ENCODE data around the gene CEP290.

Gene CEP290, protein sequence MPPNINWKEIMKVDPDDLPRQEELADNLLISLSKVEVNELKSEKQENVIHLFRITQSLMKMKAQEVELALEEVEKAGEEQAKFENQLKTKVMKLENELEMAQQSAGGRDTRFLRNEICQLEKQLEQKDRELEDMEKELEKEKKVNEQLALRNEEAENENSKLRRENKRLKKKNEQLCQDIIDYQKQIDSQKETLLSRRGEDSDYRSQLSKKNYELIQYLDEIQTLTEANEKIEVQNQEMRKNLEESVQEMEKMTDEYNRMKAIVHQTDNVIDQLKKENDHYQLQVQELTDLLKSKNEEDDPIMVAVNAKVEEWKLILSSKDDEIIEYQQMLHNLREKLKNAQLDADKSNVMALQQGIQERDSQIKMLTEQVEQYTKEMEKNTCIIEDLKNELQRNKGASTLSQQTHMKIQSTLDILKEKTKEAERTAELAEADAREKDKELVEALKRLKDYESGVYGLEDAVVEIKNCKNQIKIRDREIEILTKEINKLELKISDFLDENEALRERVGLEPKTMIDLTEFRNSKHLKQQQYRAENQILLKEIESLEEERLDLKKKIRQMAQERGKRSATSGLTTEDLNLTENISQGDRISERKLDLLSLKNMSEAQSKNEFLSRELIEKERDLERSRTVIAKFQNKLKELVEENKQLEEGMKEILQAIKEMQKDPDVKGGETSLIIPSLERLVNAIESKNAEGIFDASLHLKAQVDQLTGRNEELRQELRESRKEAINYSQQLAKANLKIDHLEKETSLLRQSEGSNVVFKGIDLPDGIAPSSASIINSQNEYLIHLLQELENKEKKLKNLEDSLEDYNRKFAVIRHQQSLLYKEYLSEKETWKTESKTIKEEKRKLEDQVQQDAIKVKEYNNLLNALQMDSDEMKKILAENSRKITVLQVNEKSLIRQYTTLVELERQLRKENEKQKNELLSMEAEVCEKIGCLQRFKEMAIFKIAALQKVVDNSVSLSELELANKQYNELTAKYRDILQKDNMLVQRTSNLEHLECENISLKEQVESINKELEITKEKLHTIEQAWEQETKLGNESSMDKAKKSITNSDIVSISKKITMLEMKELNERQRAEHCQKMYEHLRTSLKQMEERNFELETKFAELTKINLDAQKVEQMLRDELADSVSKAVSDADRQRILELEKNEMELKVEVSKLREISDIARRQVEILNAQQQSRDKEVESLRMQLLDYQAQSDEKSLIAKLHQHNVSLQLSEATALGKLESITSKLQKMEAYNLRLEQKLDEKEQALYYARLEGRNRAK (N-terminal part only)

DNA sequence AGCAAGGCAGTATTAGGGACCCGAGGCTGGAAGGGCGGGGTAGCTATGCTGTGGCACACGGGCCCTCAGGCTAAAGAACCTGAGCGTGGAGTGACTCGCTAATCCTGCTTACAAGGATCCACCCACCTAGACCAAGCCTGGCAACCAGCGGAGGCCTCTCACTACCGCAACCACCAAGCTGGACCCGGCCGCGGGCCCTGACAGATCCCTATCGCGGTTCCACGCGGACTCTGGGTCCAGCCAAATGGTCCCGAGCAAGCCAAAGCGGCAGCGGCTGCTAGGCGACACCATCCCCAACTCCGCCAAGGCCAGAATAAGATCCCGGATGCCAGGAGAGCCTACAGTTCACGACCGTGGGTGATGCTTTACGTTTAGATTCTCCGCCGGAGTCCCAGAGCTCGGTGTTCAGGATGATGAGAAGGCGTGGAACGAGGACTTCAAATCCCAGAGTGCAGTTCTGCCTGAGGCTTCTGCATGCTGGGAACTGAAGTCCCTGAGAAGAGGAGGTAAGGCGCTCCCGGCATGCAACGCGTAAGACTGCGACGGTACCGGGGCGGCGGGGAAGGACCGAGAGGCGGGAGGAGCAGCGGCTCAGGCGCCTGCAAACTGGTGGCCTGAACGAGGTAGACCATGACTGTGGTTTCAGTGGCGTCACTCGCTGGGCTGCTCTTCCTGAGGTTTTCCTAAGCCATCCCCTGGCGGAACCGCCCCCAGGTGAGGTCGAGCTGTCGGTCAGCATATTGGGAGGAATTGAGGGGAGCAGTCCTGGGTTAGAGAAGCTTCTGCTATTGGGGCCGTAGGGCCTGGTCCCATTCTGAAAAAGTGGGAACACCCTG is at the start of gene CEP290, which contains the start of gene TMTC3:
TSS of gene CEP290 (minus strand) at position 315 of the 836 bp plus-strand sequence. CDS start 781 bp downstream, outside the sequence.
TSS of gene TMTC3 (plus strand) at position 534 of the 836 bp plus-strand sequence. CDS start 6,009 bp downstream, outside the sequence.
- DNase-seq = peak; percentile 87 to 91

DNA sequence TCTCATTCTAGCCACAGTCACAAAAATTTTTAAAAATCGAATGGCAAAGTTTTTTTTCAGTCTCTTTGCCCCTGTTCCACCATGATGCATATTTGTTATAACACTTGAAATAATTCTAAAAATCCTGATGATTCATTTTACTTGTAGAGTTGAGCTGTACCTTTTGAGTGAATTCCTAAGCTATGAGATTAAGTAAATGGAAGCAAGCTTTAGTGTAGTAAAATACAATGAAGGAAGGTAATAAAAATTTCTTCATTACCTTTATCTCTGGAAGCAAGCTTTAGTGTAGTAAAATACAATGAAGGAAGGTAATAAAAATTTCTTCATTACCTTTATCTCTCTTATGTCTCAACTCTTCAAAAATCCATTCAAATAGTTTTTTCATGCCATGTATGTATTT is 46.3 kb upstream of the CEP290 start:
- DNase-seq = no peak

DNA sequence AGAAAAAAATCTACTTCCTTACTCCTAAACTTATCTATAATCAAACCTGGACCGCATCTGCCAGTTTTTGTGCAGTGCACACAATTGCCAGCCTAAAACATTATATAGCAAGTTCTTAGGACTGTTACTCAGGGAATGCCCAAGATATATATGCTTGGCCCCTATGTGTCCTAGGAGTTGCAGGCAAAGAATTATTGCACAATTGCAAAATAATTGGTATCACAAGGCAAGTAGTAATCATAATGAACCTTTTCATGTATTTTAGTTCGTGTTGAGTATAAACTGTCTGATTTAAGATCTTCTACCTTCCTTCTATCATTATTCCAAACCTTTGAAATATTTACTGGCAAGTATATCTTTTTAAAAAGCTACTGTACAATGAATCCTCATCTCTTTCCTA is 45.7 kb upstream of the CEP290 start:
- DNase-seq = no peak

DNA sequence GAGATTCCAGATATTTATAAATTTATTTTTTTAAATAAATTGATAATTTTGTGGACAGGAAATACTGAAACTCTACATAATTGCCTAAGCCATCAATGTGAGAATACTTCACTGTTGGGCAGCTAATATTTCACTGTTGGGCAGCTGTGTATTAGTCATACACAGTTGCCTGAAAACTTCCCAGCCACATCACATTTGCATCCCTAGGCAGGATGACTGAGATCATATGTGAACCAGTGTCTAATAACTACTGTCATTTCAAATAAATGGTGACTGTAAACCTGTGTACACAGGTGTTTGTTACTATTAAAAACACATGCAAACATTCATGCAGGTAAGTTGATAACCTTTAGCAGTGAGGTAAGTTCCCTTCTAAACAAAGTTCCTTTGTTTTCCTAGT is 44.1 kb upstream of the CEP290 start:
- no peak for DNase-seq

DNA sequence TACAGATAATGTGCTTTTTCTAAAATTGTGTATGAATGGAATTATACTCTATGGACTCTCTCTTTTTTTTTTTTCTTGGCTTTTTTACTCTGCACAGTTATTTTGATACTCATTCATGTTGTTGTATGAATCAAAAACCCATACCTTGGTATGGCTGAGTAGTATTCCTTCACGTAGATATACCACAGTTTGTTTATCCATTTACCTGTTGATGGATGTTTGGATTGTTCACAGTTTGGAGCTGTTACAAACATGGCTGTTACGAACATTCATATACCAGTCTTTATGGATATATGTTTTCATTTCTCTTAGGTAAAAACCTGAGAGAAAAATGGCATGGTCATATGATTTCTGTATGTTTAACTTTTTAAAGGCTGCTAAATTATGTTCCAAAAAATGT is 43.4 kb upstream of the CEP290 start:
- DNase-seq = no peak

DNA sequence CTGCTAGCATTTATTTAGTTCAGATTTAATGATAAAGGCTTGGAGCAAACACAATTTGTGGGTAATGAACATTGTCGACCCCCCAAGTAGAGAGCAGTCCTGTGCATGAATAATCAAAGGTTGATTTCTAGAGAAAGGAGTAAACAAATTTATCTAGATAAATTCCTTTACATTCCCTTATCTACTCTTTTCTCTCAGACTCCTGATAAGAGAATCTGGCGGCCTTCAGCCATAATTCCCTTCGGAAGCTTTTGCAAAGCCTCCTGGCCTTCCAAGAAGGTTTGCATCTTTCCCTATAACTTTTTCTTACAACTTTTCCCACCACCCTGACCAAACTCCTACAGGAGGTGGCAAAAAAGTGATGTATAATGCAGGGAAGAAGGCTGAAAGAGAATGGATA is 42.3 kb upstream of the CEP290 start:
- DNase-seq = no peak

DNA sequence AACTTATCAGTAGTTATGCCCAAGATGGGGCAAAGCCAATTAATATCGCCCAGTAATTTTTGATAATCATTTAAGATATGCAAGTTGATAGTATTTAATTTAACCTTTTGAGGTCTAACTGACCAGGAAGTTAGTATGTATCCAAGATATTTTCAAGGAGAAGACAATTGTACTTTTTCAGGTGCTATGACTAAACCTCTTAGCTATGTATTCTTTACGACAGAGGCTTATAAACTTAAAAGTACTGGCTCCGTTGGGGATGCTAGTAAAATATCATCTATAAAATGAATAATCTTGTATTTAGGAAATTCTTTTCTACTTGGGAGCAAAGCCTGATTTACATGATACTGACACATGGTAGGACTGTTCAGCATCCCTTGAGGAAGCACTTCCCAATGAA is 40.5 kb upstream of the CEP290 start:
- DNase-seq = no peak

DNA sequence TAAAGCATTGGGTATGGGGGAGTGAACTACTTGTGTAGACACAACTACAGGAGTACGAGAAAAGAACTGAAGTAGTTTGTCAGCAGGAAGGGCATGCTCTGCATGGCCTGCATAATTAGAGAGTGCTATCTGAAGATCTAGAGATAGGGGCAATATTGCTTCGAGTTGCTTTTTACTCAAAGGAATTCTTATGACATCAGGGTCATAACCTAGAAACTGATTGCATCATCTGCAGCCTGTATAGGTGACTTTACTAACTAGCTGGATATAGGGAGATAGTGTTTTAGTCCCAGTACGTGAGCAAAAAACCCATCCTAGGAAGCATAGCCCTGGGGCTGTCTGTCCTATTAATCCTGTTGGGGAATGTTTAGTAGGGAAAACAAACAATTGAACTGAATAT is 40.0 kb upstream of the CEP290 start:
- no peak for DNase-seq

DNA sequence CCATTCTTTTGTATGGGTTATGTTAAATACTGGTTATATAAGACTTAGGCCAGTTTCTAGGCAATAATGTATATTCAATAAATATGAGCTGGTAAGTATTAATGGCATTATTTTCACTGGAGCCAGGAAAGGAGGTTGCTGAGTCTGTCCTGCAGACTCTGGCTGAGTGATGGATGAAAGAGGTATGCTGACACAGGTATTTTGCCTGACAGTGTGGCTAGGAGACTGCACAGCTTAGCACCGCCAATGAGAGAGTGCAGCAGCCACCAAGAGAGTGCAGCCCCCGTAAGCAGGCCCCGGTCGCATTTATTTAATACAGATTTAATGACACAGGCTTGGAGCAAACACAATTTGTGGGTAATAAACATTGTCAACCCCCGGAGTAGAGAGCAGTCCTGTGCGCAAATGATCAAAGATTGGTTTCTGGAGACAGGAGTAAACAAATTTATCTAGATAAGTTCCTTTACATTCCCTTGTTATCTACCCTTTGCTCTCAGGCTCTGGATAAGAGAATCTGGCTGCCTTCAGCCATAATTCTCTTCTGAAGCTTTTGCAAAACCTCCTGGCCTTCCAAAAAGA is 37.6 kb upstream of the CEP290 start:
- DNase-seq = no peak

DNA sequence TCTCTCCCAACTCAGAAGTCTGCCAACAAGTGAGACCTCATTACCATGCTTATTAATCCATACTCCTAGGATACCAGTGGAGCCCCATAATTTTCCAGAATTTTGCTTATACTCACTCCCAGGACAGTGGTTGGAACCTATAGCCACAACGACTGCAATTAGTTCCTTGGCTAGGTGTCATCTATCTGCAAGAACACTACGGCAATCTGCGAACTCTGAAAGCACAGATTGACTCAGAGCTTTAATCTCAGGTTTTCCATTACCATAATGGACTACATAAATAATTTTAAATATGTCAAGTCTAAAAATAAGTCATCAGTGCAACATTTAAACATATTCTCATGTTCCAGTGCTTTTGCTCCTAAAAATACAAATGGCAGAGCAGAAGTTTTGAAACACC is 33.7 kb upstream of the CEP290 start:
- DNase-seq = no peak

DNA sequence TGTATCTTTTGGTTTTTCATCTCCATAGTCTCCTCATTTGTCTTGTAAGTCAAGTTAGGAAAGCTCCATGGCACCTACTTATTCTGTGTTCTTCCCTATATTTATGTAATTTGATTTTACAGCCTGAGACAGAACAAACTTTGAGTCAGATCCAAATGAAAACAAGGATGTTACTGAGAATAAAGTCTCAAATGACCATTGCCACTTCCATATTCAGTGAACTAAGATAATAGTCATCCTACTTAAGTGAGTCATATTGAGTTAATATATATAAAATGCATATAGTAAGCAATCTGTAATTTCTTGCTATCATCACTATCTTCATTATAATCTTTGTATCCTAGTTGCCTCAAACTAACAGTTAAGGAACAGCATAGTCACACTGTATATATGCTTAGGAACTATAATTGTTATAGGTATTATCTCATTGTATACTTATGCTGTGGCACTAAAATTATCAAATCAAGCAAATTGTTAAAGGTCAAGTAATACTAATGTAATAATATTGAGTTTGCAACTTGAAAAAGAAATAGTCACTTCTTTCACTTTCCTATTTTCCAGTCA is 31.0 kb upstream of the CEP290 start:
- no peak for DNase-seq

DNA sequence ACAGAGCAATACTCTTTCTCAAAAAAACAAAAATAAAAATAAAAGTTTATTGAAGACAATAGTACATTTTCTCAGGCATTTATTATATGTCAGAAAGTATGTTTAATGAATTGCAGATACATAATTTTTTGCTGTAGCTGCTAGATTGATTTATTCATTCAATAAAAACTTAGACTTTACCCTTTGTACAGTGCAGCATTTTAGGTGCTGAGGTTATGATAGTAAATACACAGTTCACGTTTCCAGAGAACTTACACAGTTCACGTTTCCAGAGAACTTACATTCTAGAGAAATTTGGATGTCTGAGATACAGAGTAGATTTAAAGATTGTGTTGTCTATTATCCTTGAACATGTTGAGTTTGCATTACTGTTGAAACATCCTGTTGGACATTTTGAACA is 25.5 kb upstream of the CEP290 start:
- DNase-seq = no peak

DNA sequence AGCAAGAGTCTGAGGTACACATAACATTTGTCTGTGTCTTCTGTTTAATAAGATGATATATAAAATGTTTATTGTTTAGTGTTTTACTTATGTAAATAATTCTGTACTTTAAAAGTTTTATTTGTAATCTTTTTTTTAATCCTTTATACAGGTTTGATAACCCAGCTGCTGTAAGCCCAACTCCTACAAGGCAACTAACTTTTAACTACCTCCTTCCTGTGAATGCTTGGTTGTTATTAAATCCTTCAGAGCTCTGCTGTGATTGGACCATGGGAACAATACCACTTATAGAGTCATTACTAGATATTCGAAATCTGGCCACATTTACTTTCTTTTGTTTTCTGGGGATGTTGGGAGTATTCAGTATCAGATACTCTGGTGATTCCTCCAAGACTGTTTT is 24.3 kb upstream of the CEP290 start:
- no peak for DNase-seq

DNA sequence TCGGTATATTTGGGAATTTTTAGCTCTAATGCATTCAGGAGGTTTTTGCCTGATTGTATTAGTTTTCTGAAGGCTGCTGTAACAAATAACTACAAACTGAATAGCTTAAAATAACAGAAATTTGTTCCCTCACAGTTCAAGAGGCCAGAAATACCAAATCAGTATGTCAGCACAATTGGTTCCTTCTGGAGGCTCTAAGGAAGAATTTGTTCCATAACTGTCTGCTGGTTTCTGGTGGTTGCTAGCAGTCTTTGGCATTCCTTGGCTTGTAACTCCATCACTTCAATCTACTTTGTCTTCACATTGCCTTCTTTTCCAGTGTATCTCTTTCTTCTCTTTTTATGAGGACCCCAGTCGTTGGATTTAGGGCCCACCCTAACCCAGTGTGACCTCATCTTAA is 21.5 kb upstream of the CEP290 start:
- no peak for DNase-seq

DNA sequence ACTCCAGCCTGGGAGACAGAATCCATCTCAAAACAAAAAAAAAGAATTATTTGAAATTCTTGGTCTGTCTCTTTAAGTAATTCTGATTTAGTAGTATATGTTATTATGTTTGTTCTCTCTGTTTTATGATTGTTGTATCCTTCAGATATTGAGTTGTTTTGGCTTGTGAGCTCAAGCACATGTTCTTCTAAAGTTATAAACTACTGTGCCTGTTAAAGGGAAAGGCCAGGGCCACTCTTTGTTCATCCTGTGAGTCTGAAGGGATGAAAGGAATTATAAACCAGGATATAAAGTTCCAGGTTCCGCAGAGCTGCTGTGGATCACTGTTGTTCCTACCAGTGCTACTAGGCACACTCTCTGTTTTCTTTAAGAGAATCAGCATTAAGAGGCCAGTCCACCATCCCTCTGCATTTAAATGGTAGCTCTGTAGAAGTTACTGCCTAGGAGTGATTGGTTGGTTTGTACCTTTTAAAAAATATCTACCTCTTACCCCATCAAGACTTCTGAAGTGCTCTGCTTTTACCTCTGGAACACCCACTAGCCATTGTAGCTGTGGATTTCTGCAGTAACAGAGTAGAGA is 14.3 kb upstream of the CEP290 start:
- no peak for DNase-seq

DNA sequence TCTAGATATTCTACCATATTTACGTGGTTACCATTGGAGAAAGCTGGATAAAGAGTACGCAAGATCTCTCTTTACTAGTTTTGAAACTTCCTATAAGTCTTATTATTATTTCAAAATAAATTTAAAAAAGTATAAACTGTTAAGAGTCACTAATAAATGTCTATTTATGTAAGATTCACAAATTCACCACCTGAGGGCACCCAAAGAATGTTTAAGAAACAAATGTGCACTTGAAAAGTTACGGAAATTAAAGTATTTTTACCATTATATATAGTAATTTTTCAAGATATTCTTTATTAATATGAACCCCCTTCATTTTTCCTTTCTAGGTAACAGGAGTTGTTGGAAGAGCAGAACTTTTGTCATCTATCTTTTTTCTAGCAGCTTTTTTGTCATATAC is 12.1 kb upstream of the CEP290 start:
- DNase-seq = no peak

DNA sequence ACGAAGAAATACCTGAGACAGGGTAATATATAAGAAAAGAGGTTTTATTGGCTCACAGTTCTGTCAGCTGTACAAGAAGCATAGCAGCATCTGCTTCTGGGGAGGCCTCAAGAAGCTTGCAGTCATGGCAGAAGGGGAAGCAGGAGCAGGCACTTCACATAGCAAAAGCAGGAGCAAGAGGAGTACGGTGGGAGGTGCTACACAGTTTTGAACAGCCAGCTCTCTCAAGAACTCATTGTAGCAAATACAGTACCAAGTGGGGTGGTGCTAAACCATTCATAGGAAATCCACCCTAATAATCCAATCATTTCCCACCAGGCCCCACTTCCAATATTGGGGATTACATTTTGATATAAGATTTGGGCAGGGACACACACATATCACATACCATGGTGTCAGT is 8.2 kb upstream of the CEP290 start:
- DNase-seq = no peak

DNA sequence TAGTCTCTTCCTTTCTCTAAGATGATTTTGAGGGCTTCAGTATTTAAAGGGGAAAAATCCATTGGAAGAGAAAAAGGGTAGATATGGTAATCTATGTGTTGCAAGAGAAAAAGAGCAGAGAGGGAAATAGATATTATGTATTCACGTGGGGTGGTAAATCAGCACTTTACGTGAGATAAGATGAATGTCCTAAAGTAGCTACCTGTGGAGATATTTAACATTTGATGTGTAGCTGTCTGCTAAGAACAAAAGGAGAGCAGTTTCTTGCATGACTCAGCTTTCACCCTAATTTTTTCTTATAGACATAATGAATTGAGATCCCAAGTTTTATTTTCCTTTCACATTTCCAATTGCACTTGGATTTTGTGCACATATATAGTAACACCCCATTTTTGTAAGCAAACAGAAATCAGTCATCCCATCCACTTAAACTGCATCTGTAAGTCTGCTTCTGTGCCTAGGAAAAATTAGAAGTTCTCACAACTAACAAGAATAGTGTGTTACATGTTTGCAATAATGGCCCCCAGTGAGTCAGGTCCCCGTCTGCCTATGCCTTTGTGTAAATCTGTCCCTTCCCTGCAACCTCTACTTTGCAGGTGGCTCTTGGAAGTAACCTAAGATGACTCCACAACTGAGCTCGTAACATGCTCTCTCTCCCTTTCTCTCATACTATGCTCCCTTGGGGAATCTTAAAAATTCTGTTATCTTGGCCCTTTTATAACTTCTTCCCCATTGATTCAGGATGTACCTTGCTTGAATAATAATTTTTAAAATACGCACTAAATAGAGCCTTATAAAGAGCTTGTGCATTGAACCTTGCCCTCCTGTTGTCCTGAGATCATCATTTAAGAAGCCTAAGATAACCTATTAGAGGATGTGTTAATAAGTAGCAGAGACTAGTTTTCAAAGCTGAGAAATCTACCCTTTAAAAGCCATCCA is 3.9 kb upstream of the CEP290 start:
- DNase-seq = no peak

DNA sequence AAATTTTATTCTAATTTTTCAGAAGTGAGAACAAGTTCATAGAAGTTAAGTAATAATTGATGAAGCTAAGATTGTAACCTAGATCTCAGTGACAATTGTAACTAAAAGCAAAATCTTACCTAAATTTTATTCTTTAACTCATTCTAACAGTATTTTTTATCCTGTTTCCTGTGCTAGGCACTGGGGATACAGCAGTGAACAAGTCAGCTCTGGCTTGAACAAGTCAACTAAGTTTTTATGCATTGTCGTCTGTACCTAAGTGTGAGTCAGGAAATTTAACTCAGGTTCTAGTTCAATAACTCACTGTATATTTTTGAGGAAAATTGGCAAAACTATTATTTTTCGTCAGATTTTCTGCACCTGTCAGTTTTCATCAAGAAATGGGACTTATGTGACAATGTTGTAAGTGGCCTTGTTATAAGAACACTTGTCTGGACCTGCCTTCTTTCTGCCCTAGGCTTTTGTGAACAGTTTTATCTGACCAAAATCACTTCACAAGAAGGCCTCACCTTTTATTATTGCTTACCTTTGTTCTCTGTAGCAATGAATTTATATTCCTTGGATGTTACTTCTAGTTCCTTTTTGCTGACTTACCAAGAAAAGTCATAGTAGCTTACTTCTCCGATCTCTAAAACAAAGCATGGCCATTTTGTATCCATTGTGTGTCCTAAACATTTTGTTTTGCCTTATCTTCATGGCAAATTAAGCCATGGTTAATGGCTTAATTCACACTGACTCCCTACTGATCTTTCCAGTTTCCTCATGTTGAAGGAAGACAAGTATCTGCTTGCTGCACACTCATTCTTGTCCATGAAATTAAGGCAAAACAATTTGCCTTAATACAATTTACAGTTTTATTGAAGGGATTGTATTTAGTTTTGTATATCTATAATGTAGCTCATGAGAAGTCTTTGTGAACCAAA is 2.9 kb upstream of the CEP290 start:
- DNase-seq = no peak

Measured in stimulated activated CD4-positive, alpha-beta T cell treated with anti-CD3 and anti-CD28 coated beads, Interleukin-2, amount 100 ng/mL, for 24 hours (primary cell).